Suprapubic skin (tissue), 4 donors: ENCODE results near the gene KLF16. TPM values are rescaled to one million over a fixed set of nuclear protein-coding genes. Genes with fewer than 3 reads are reported as not detected.
A peak's percentile ranks its signal among the peaks of the same experiment; 100 is the strongest.

Experiments used
- DNase-seq, 2 donors: peaks; one replicate each; pipeline ENCODE4 v3.0.0-alpha.2; 2019; ENCODE audit warnings: low spot score in 2 of 2
- H3K27ac ChIP-seq: fragments of 200-600 bp; sonication (generic); one replicate; pipeline ENCODE4 v1.5.1; 2019
- H3K27me3 ChIP-seq: fragments of 200-600 bp; sonication (generic); one replicate; pipeline ENCODE4 v1.5.1; 2019
- H3K36me3 ChIP-seq: fragments of 200-600 bp; sonication (generic); one replicate; pipeline ENCODE4 v1.5.1; 2019
- H3K4me1 ChIP-seq: fragments of 200-600 bp; sonication (generic); one replicate; pipeline ENCODE4 v1.5.1; 2019
- H3K4me3 ChIP-seq: fragments of 200-600 bp; sonication (generic); one replicate; pipeline ENCODE4 v1.5.1; 2019; ENCODE audit warnings: mild to moderate bottlenecking
- H3K9me3 ChIP-seq: fragments of 200-600 bp; sonication (generic); one replicate; pipeline ENCODE4 v1.5.1; 2019
- EP300 ChIP-seq: sonication (generic); formaldehyde crosslinking; IDR thresholded peaks from one replicate; pipeline ENCODE4 v1.6.1; 2017; ENCODE audit warnings: antibody characterized with exemption
- POLR2A ChIP-seq, 2 donors: fragments of 450-650 bp; IDR thresholded peaks; one replicate each; pipeline ENCODE4 v1.6.1; 2017; ENCODE audit warnings: antibody characterized with exemption in 2 of 2, mild to moderate bottlenecking in 2 of 2, moderate library complexity in 2 of 2
- POLR2AphosphoS5 ChIP-seq, 3 donors: sonication (generic); formaldehyde crosslinking; IDR thresholded peaks; one replicate each; pipeline ENCODE4 v1.6.1; 2017; ENCODE audit warnings: antibody characterized with exemption in 3 of 3
- WGBS: methylation state at CpG from one replicate; pipeline ENCODE4 v1.1.5; 2018; 5-methylcytosine and 5-hydroxymethylcytosine counted together
- total RNA-seq, 4 donors: library from RNA; depleted of rRNA; stranded (reverse); fragments of >200 nt; gene quantifications; one replicate each; pipeline ENCODE4 v1.1.0, GENCODE V29; 2016
- TF ChIP-seq, protein P1 (sequence below), 2 donors: fragments of 200-600 bp in 1 of 2; fragments of 450-650 bp in 1 of 2; sonication (generic) in 1 of 2; IDR thresholded peaks; one replicate each; pipeline ENCODE4 v1.5.1; 2016 to 2019; ENCODE audit warnings: antibody characterized with exemption in 2 of 2, mild to moderate bottlenecking in 1 of 2, moderate library complexity in 1 of 2

Gene KLF16
- total RNA-seq, 4 donors from 2014 or later = 12.1 to 30.8 (median 20.9) TPM

DNA sequence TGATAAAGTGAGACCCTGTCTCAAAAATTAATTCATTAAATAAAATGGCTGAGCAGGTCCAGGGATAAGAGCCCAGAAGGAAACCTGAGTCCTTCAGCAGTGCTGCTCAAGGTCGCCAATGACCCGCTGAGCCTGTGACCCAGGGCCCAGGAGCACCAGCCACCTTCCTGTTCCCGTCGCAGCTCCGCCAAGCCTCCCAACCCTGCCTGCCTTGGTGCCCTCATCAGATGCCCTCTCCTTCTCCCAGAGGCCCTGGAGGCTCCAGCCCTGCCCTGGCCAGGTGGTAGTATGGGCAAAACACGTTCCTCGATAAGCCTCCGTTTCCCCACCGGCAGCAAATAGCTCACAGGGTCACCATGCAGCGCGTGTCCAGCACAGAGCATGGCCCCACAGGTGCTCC, 17.7 kb downstream of the KLF16 start:
- TF ChIP-seq POLR2A (IDR thresholded peaks at IDR 0.05) (no peak), EP300 (no peak), POLR2AphosphoS5 (IDR thresholded peaks at IDR 0.05) (no peak)
- TF ChIP-seq, protein P1, sequence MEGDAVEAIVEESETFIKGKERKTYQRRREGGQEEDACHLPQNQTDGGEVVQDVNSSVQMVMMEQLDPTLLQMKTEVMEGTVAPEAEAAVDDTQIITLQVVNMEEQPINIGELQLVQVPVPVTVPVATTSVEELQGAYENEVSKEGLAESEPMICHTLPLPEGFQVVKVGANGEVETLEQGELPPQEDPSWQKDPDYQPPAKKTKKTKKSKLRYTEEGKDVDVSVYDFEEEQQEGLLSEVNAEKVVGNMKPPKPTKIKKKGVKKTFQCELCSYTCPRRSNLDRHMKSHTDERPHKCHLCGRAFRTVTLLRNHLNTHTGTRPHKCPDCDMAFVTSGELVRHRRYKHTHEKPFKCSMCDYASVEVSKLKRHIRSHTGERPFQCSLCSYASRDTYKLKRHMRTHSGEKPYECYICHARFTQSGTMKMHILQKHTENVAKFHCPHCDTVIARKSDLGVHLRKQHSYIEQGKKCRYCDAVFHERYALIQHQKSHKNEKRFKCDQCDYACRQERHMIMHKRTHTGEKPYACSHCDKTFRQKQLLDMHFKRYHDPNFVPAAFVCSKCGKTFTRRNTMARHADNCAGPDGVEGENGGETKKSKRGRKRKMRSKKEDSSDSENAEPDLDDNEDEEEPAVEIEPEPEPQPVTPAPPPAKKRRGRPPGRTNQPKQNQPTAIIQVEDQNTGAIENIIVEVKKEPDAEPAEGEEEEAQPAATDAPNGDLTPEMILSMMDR (IDR thresholded peaks at IDR 0.05) = no peak
- Histone ChIP-seq H3K4me1 (peaks cover 74% of the 10 kb centered on the region), H3K4me3 (no peak overlapping the region), H3K27me3 (no peaks in the 10 kb centered on the region), H3K27ac (no peak overlapping the region), H3K9me3 (no peaks in the 10 kb centered on the region), H3K36me3 (no peaks in the 10 kb centered on the region)
- WGBS = 74% methylated on average over 6 of the region's 11 CpGs
- DNase-seq = no peak

DNA sequence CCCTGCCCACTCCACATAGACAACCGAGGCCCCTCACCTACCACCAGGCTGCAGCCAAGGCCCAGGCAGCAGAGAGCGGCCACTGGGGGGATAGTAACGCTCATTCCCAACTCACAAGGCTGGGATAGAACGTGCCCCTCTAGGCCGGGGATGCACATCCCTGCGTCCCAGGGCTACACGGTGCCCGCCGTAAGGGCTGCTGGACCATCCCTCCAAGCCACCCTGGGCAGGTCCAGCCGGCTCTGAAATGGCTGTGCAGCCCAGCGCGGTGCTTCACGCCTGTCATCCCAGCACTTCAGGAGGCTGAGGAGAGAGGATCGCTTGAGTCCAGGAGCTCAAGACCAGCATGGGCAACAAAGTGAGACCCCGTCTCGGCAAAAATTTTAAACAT, 18.3 kb downstream of the KLF16 start:
- Histone ChIP-seq H3K36me3 (no peaks in the 10 kb centered on the region), H3K27me3 (no peaks in the 10 kb centered on the region), H3K4me3 (no peak overlapping the region), H3K4me1 (peaks cover 80% of the 10 kb centered on the region), H3K9me3 (no peaks in the 10 kb centered on the region), H3K27ac (no peak overlapping the region)
- no peak for DNase-seq
- WGBS = 70% methylated on average over 2 of the region's 16 CpGs
- TF ChIP-seq, protein P1 (IDR thresholded peaks at IDR 0.05) = no peak
- TF ChIP-seq POLR2A (IDR thresholded peaks at IDR 0.05) = no peak
- no peak for TF ChIP-seq POLR2AphosphoS5 (IDR thresholded peaks at IDR 0.05)
- TF ChIP-seq EP300 = no peak

DNA sequence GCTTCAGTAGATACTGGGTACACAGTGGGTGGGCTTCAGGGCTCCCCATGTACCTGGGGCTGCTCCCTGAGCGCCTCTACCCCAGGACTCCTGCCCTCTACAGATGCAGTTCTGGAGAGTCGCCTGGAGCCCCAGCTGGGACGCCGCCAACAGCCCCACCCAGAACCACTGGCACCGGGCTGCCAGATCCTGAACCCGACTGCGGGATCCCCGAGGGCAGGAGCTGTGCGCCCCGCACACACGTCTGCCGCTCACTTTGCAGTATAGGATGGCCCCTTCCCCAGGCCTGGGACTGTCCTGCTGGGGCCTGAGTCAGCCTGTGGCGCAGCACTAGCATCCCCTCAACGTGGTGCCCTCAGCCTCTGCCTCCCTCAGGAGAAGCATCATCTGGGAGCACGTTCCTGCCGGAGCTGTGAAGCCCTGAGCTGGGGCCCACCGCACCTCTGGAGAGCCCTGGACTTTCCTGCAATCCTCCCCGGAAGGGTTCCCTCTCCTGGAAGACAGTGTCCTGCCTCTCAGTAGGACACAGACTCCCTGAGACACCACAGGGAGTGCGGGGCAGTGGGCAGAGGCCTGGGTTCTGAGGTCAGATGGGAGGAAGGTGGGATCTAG, 18.8 kb downstream of the KLF16 start:
- Histone ChIP-seq H3K36me3 (no peaks in the 10 kb centered on the region), H3K4me3 (no peak overlapping the region), H3K27me3 (no peaks in the 10 kb centered on the region), H3K4me1 (peaks cover 85% of the 10 kb centered on the region), H3K27ac (no peak overlapping the region), H3K9me3 (no peaks in the 10 kb centered on the region)
- 48% methylated on average over 6 of the region's 19 CpGs for WGBS
- TF ChIP-seq, protein P1 (IDR thresholded peaks at IDR 0.05) = no peak
- TF ChIP-seq EP300 = no peak
- no peak for TF ChIP-seq POLR2A (IDR thresholded peaks at IDR 0.05)
- no peak for TF ChIP-seq POLR2AphosphoS5 (IDR thresholded peaks at IDR 0.05)
- no peak for DNase-seq

DNA sequence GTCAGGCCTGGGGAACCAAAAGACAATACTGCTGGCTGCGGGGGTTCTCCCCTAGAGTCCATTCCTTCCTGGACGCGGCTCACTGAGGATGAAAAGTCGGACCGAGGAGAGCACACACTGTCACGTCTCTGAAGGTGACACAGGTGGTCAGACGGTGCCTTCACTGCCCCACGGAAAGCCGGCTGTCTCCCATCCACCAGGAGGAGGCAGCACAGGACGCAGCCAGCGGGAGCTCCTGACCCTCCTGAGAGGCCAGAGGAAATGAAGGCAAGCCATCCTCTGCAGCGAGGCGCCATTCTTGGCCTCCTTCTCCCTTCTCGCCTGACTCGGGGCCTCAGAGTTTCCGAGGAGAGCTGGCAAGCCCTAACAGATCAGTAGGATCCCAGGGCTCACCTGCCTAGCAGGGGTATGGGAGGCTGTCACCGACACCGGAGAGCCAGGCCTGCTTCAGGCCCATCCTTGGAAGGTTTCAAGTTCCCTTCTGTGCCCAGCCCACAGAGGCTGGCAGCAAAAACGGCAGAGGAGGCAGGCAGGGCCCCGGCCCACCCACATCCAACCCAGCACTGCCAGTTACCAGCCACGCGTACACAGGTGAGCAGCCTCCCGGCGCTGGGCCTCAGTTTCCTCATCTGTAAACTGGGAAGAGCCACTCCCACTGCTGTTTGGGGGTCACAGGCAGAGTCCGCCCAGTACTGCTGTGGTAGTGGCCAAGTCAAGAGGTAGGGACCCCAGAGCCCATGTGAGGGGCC, 19.6 kb downstream of the KLF16 start:
- WGBS = 47% methylated on average over 9 of the region's 25 CpGs
- H3K27ac ChIP-seq = peak overlapping the region; percentile 20
- no peaks in the 10 kb centered on the region for H3K36me3 ChIP-seq
- H3K27me3 ChIP-seq = no peaks in the 10 kb centered on the region
- H3K4me3 ChIP-seq = peak overlapping the region; percentile 21
- no peaks in the 10 kb centered on the region for H3K9me3 ChIP-seq
- TF ChIP-seq POLR2A (IDR thresholded peaks at IDR 0.05) (no peak), EP300 (no peak)
- peaks cover 91% of the 10 kb centered on the region for H3K4me1 ChIP-seq
- DNase-seq = no peak

DNA sequence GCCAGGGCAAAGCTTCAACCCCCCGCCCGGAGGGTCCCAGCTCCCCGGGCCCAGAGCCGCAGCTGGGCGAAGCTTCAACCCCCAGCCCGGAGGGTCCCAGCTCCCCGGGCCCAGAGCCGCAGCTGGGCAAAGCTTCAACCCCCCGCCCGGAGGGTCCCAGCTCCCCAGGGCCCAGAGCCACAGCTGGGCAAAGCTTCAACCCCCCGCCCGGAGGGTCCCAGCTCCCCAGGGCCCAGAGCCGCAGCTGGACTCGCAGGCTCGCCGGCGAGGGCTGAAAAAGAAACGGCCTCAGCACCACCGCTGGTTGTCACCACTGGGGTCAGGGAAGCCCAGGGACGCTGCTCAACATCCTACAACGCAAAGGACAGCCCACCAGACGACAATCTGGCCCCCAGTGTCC, 20.3 kb downstream of the KLF16 start:
- WGBS = no CpG with 5 or more reads among the region's 22 CpGs
- TF ChIP-seq, protein P1 (IDR thresholded peaks at IDR 0.05) = no peak
- TF ChIP-seq POLR2AphosphoS5 (IDR thresholded peaks at IDR 0.05) (no peak), EP300 (no peak), POLR2A (IDR thresholded peaks at IDR 0.05) (no peak)
- DNase-seq = no peak
- no peaks in the 10 kb centered on the region for H3K9me3 ChIP-seq
- H3K27me3 ChIP-seq = no peaks in the 10 kb centered on the region
- peak overlapping the region; percentile 21 for H3K4me3 ChIP-seq
- no peaks in the 10 kb centered on the region for H3K36me3 ChIP-seq
- peaks cover 89% of the 10 kb centered on the region for H3K4me1 ChIP-seq
- H3K27ac ChIP-seq = peak overlapping the region; percentile 56
